CD14-positive monocyte (primary cell): ENCODE results near the gene FAM89A. TPM values are rescaled to one million over a fixed set of nuclear protein-coding genes. Genes with fewer than 3 reads are reported as not detected.
A peak's percentile ranks its signal among the peaks of the same experiment; 100 is the strongest.

Source experiments
- DNase-seq, 3 donors: peaks; one replicate each; pipeline ENCODE4 v3.0.0-alpha.2; 2011 to 2022
- H2AFZ ChIP-seq: 2 replicates; pipeline ENCODE4 v1.6.0; 2012; ENCODE audit warnings: mild to moderate bottlenecking, low read depth, low read length, inconsistent platforms; ENCODE audit not compliant: insufficient read depth, poor library complexity, severe bottlenecking
- H3K27ac ChIP-seq, 2 donors: 1 replicate in 1 of 2; 2 replicates in 1 of 2; pipeline ENCODE4 v1.5.1; 2012 to 2013; ENCODE audit warnings: low read length in 2 of 2, control low read depth in 1 of 2, inconsistent platforms in 1 of 2, low read depth in 1 of 2, mild to moderate bottlenecking in 1 of 2
- H3K27me3 ChIP-seq, 2 donors: one replicate each; pipeline versions ENCODE4 v1.6.0 to v1.6.1; 2011 to 2013; ENCODE audit warnings: low read length in 2 of 2; ENCODE audit not compliant: control insufficient read depth in 2 of 2, insufficient read depth in 2 of 2
- H3K36me3 ChIP-seq, 2 donors: replicated peaks in 1 of 2; 1 replicate in 1 of 2; 2 replicates in 1 of 2; pipeline versions ENCODE4 v1.5.1 to v1.6.1; 2012 to 2013; ENCODE audit warnings: low read length in 2 of 2, control low read depth in 1 of 2, inconsistent platforms in 1 of 2, mild to moderate bottlenecking in 1 of 2; ENCODE audit not compliant: insufficient read depth in 2 of 2, control insufficient read depth in 1 of 2
- H3K4me1 ChIP-seq, 2 donors: 1 replicate in 1 of 2; 2 replicates in 1 of 2; pipeline versions ENCODE4 v1.5.1 to v1.6.1; 2012 to 2013; ENCODE audit warnings: low read length in 2 of 2, control low read depth in 1 of 2, inconsistent platforms in 1 of 2, mild to moderate bottlenecking in 1 of 2, moderate library complexity in 1 of 2; ENCODE audit not compliant: insufficient read depth in 2 of 2, control insufficient read depth in 1 of 2
- H3K4me2 ChIP-seq: replicated peaks from 2 replicates; pipeline ENCODE3; 2012; ENCODE audit warnings: low read length, moderate library complexity, mild to moderate bottlenecking; ENCODE audit not compliant: poor library complexity, severe bottlenecking; ENCODE audit errors: extremely low read depth
- H3K4me3 ChIP-seq, 3 experiments: fragments of 200-600 bp in 1 of 3; sonication (generic) in 1 of 3; replicated peaks in 1 of 3; 1 replicate in 2 of 3; 2 replicates in 1 of 3; pipeline ENCODE4 v1.5.1; 2011 to 2013; ENCODE audit warnings: low read length in 3 of 3, mild to moderate bottlenecking in 3 of 3, control low read depth in 2 of 3, low read depth in 2 of 3, inconsistent platforms in 1 of 3, moderate library complexity in 1 of 3
- H3K79me2 ChIP-seq: 2 replicates; pipeline ENCODE4 v1.6.0; 2012; ENCODE audit warnings: mild to moderate bottlenecking, control low read depth, inconsistent platforms, low read length, moderate library complexity; ENCODE audit not compliant: insufficient read depth
- H3K9ac ChIP-seq: 2 replicates; pipeline ENCODE4 v1.6.0; 2017; ENCODE audit warnings: low read length, mild to moderate bottlenecking; ENCODE audit not compliant: insufficient read depth, poor library complexity, severe bottlenecking
- H3K9me3 ChIP-seq, 2 donors: replicated peaks in 1 of 2; 1 replicate in 1 of 2; 2 replicates in 1 of 2; pipeline versions ENCODE4 v1.5.1 to v1.6.1; 2012 to 2013; ENCODE audit warnings: low read length in 2 of 2, control low read depth in 1 of 2; ENCODE audit not compliant: control insufficient read depth in 1 of 2, insufficient read depth in 1 of 2
- H4K20me1 ChIP-seq: 2 replicates; pipeline ENCODE4 v1.6.0; 2012; ENCODE audit warnings: mild to moderate bottlenecking, low read length, control low read depth, moderate library complexity; ENCODE audit not compliant: insufficient read depth
- H3K27ac Mint-ChIP-seq, 7 donors: one replicate each; pipeline ENCODE4 v1.8.0; 2020; ENCODE audit warnings: mild to moderate bottlenecking in 7 of 7, mixed read lengths in 7 of 7, moderate library complexity in 6 of 7, inconsistent platforms in 2 of 7
- H3K27me3 Mint-ChIP-seq, 3 donors: one replicate each; pipeline ENCODE4 v1.8.0; 2021 to 2022; ENCODE audit warnings: low read depth in 3 of 3, mild to moderate bottlenecking in 3 of 3, mixed read lengths in 3 of 3, moderate library complexity in 3 of 3, inconsistent platforms in 1 of 3
- H3K36me3 Mint-ChIP-seq, 2 donors: one replicate each; pipeline ENCODE4 v1.8.0; 2020; ENCODE audit warnings: mixed read lengths in 2 of 2, inconsistent platforms in 1 of 2, mild to moderate bottlenecking in 1 of 2
- H3K4me1 Mint-ChIP-seq: one replicate; pipeline ENCODE4 v1.8.0; 2020; ENCODE audit warnings: mild to moderate bottlenecking, mixed read lengths
- H3K4me3 Mint-ChIP-seq, 2 donors: one replicate each; pipeline ENCODE4 v1.8.0; 2020; ENCODE audit warnings: mild to moderate bottlenecking in 2 of 2, mixed read lengths in 2 of 2, moderate library complexity in 1 of 2
- H3K9me3 Mint-ChIP-seq, 7 donors: one replicate each; pipeline ENCODE4 v1.8.0; 2020 to 2022; ENCODE audit warnings: mixed read lengths in 7 of 7, mild to moderate bottlenecking in 6 of 7, moderate library complexity in 6 of 7, inconsistent platforms in 2 of 7
- CTCF ChIP-seq: fragments of 200-600 bp; IDR thresholded peaks from one replicate; pipeline ENCODE4 v1.8.0; 2022; ENCODE audit warnings: antibody characterized with exemption, mild to moderate bottlenecking
- WGBS: methylation state at CpG from one replicate; pipeline ENCODE4 v1.1.5; 2013; ENCODE audit warnings: missing lambda C conversion rate; ENCODE audit not compliant: insufficient coverage; 5-methylcytosine and 5-hydroxymethylcytosine counted together
- intact Hi-C, 2 donors: fragments of 100-400 bp; cut with micrococcal nuclease; formaldehyde crosslinking; loops; one replicate each; pipeline versions ENCODE4 v1.15.0 to v1.15.1; 2023
- polyA plus RNA-seq, 3 donors: library from polyadenylated mRNA; depleted of rRNA in 1 of 3; unstranded in 2 of 3; stranded (reverse) in 1 of 3; fragments of 300-500 nt in 2 of 3; fragments of >200 nt in 1 of 3; fragmentation: Illumina TruSeq in 2 of 3; gene quantifications; 1 replicate in 2 of 3; 2 replicates in 1 of 3; pipeline ENCODE4 v1.2.3, GENCODE V29; 2012 to 2021

FAM89A gene
- polyA plus RNA-seq, 3 donors: 2.0 to 11.7 (median 4.4) TPM

- peaks cover 40 to 43% of the 10 kb centered on the region in 2 donors for H3K4me1 ChIP-seq
- intact Hi-C loops: no loop called here
- Mint-ChIP-seq H3K4me1 (peaks cover 42% of the 10 kb centered on the region), H3K27me3 (peaks cover 34 to 49% (median 42%) of the 10 kb centered on the region in 3 donors), H3K4me3 (peak overlapping the region in 1 of 2 donors; percentile 35), H3K27ac (peak overlapping the region in 1 of 7 donors; percentile 62), H3K9me3 (peaks cover 0 to 7% (median 0%) of the 10 kb centered on the region in 7 donors), H3K36me3 (peaks cover 6 to 9% of the 10 kb centered on the region in 2 donors)
- H3K9ac ChIP-seq: no peak overlapping the region
- no peaks in the 10 kb centered on the region for H3K9me3 ChIP-seq
- H4K20me1 ChIP-seq: no peaks in the 10 kb centered on the region
- 91% methylated on average over 7 of the region's 13 CpGs for WGBS
- TF ChIP-seq CTCF: no peak
- peaks cover 13 to 35% of the 10 kb centered on the region in 2 donors for H3K27me3 ChIP-seq
- H3K36me3 ChIP-seq: no peaks in the 10 kb centered on the region
- H3K79me2 ChIP-seq: peaks cover 6% of the 10 kb centered on the region
- no peak overlapping the region for H3K27ac ChIP-seq
- H2AFZ ChIP-seq: no peak overlapping the region
- H3K4me2 ChIP-seq: no peak overlapping the region
- H3K4me3 ChIP-seq: no peak overlapping the region
- DNase-seq: no peak
These were observed 2.2 kb downstream of the FAM89A start for GRCh38 chr1:231037585-231038517.

DNA sequence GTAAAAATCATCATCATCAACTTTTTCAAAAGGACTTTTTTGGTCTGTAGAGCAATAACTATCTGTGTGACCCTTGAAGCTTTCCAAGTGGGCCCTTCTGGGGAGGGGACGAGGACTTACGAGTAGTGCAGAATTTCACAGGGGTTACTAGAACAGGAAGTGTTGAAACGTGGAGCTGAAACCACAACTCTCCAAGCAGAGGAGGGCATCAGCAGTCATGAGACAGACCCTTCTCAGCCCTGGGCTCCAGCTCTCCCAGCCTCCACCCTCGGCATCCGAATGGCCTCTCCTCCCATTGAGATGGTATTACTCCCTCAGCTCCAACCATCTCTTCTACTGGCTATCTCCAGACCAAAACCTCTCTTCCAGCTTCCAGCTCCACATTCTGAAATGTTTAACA, 3.6 kb downstream of the FAM89A start:
- no peak for TF ChIP-seq CTCF
- Mint-ChIP-seq H3K9me3 (peaks cover 0 to 6% (median 0%) of the 10 kb centered on the region in 7 donors), H3K36me3 (peaks cover 6 to 9% of the 10 kb centered on the region in 2 donors), H3K27ac (peak overlapping the region in 3 of 7 donors; percentile 31 to 78 (median 52)), H3K4me1 (peaks cover 47% of the 10 kb centered on the region), H3K4me3 (peak overlapping the region in 1 of 2 donors; percentile 68), H3K27me3 (peaks cover 23 to 36% (median 27%) of the 10 kb centered on the region in 3 donors)
- no peaks in the 10 kb centered on the region for H3K9me3 ChIP-seq
- peak overlapping the region; percentile 21 for H2AFZ ChIP-seq
- H3K27ac ChIP-seq: no peak overlapping the region
- intact Hi-C loops: no loop called here
- H3K9ac ChIP-seq: no peak overlapping the region
- 0% methylated on average over 3 of the region's 5 CpGs for WGBS
- H4K20me1 ChIP-seq: no peaks in the 10 kb centered on the region
- H3K4me1 ChIP-seq: peaks cover 44 to 47% of the 10 kb centered on the region in 2 donors
- DNase-seq: peak in 2 of 3 donors; percentile 76 to 77
- H3K36me3 ChIP-seq: no peaks in the 10 kb centered on the region
- peak overlapping the region; percentile 30 for H3K4me2 ChIP-seq
- H3K4me3 ChIP-seq: peak overlapping the region in 1 of 3 experiments; percentile 29
- peaks cover 6% of the 10 kb centered on the region for H3K79me2 ChIP-seq
- peaks cover 10 to 26% of the 10 kb centered on the region in 2 donors for H3K27me3 ChIP-seq
